Measurements from ENCODE around the gene FIS1. TPM values are rescaled to one million over a fixed set of nuclear protein-coding genes. Genes with fewer than 3 reads are reported as not detected.
"Not testable (repeated sequence)": the region's sequence is repeated elsewhere in the genome, so short reads cannot be mapped to it uniquely, and the experiment has no call there.

The FIS1 gene
- total RNA-seq, result 110 to 133 TPM (median 118 TPM) in 3 replicates
- long read RNA-seq, transcript FIS1-201 (5 exons, 734 nt), result major isoform, 38 of 46 reads
- long read RNA-seq, partial matches to known transcripts, result 2 of 46 reads
- long read RNA-seq, other reads (novel, unspliced or antisense), result 1 of 46 reads

- no peaks in the 10 kb centered on the region for H3K27me3 Mint-ChIP-seq (ENCODE audit: low read depth)
- H3K36me3 Mint-ChIP-seq (ENCODE audit: low read depth), result peaks cover 5% of the 10 kb centered on the region
- TF ChIP-seq CTCF (IDR thresholded peaks at IDR 0.05), result peak; percentile 99
- H3K27ac Mint-ChIP-seq (ENCODE audit: unreplicated experiment), result peak within 1 kb of the TSS; percentile 97
- H3K4me1 Mint-ChIP-seq (ENCODE audit: low read depth), result peaks cover 17% of the 10 kb centered on the region
- peak; percentile 98 for DNase-seq (ENCODE audit: low spot score)
- peak within 1 kb of the TSS; percentile 98 for H3K4me3 Mint-ChIP-seq (ENCODE audit: unreplicated experiment)
- H3K9me3 Mint-ChIP-seq (ENCODE audit: low read depth), result no peaks in the 10 kb centered on the region
These were observed at the start of gene FIS1 for GRCh38 chr7:101244375-101245146. Gene FIS1 (minus strand): TSS chr7:101245081. CDS start chr7:101245004, 77 bp downstream.

GRCh38 chr7:101294039-101294831, 49.4 kb upstream of the FIS1 start:
- Mint-ChIP-seq H3K4me3 (ENCODE audit: unreplicated experiment) (no peak overlapping the region), H3K36me3 (ENCODE audit: low read depth) (no peaks in the 10 kb centered on the region), H3K9me3 (ENCODE audit: low read depth) (no peaks in the 10 kb centered on the region), H3K27me3 (ENCODE audit: low read depth) (peaks cover 30% of the 10 kb centered on the region), H3K27ac (ENCODE audit: unreplicated experiment) (no peak overlapping the region), H3K4me1 (ENCODE audit: low read depth) (no peaks in the 10 kb centered on the region)
- DNase-seq (ENCODE audit: low spot score), result no peak
- TF ChIP-seq CTCF (IDR thresholded peaks at IDR 0.05), result no peak

- H3K27me3 Mint-ChIP-seq (ENCODE audit: low read depth), result peaks cover 35% of the 10 kb centered on the region
- H3K4me3 Mint-ChIP-seq (ENCODE audit: unreplicated experiment); DNase-seq (ENCODE audit: low spot score); H3K36me3 Mint-ChIP-seq (ENCODE audit: low read depth); H3K9me3 Mint-ChIP-seq (ENCODE audit: low read depth); H3K27ac Mint-ChIP-seq (ENCODE audit: unreplicated experiment); H3K4me1 Mint-ChIP-seq (ENCODE audit: low read depth): not testable (repeated sequence)
These were observed 48.5 kb upstream of the FIS1 start for GRCh38 chr7:101293069-101294021.

- not testable (repeated sequence) for H3K9me3 Mint-ChIP-seq (ENCODE audit: low read depth); H3K27ac Mint-ChIP-seq (ENCODE audit: unreplicated experiment); H3K36me3 Mint-ChIP-seq (ENCODE audit: low read depth); DNase-seq (ENCODE audit: low spot score); H3K4me1 Mint-ChIP-seq (ENCODE audit: low read depth); H3K4me3 Mint-ChIP-seq (ENCODE audit: unreplicated experiment)
- peaks cover 36% of the 10 kb centered on the region for H3K27me3 Mint-ChIP-seq (ENCODE audit: low read depth)
These were observed 47.7 kb upstream of the FIS1 start for GRCh38 chr7:101292566-101292965.

- not testable (repeated sequence) for H3K4me1 Mint-ChIP-seq (ENCODE audit: low read depth); DNase-seq (ENCODE audit: low spot score)
These were observed 45.5 kb upstream of the FIS1 start for GRCh38 chr7:101290186-101291037.

GRCh38 chr7:101289687-101290086, 44.8 kb upstream of the FIS1 start:
- H3K4me3 Mint-ChIP-seq (ENCODE audit: unreplicated experiment); H3K36me3 Mint-ChIP-seq (ENCODE audit: low read depth); DNase-seq (ENCODE audit: low spot score); H3K9me3 Mint-ChIP-seq (ENCODE audit: low read depth); H3K27ac Mint-ChIP-seq (ENCODE audit: unreplicated experiment); H3K4me1 Mint-ChIP-seq (ENCODE audit: low read depth): not testable (repeated sequence)
- peaks cover 50% of the 10 kb centered on the region for H3K27me3 Mint-ChIP-seq (ENCODE audit: low read depth)

More at GRCh38 chr7:101290186-101291037, 45.5 kb upstream of the FIS1 start:
- H3K4me3 Mint-ChIP-seq (ENCODE audit: unreplicated experiment); H3K9me3 Mint-ChIP-seq (ENCODE audit: low read depth); H3K36me3 Mint-ChIP-seq (ENCODE audit: low read depth); H3K27ac Mint-ChIP-seq (ENCODE audit: unreplicated experiment): not testable (repeated sequence)
- peaks cover 50% of the 10 kb centered on the region for H3K27me3 Mint-ChIP-seq (ENCODE audit: low read depth)
- TF ChIP-seq CTCF (IDR thresholded peaks at IDR 0.05), result peak; percentile 84

Measured in chondrocyte (in vitro differentiated cells).